HG02571 (cell line): ENCODE measurements around the gene ZNRF2.
A peak's percentile ranks its signal among the peaks of the same experiment; 100 is the strongest.
"Not testable (repeated sequence)": the region's sequence is repeated elsewhere in the genome, so short reads cannot be mapped to it uniquely, and the experiment has no call there.

ENCODE experiments used
- ATAC-seq: cut with Tn5 transposase; IDR thresholded peaks from one replicate; pipeline ENCODE4 v1.9.1; 2021; ENCODE audit warnings: mild to moderate bottlenecking, moderate library complexity; ENCODE audit not compliant: unreplicated experiment

The ZNRF2 gene

DNA sequence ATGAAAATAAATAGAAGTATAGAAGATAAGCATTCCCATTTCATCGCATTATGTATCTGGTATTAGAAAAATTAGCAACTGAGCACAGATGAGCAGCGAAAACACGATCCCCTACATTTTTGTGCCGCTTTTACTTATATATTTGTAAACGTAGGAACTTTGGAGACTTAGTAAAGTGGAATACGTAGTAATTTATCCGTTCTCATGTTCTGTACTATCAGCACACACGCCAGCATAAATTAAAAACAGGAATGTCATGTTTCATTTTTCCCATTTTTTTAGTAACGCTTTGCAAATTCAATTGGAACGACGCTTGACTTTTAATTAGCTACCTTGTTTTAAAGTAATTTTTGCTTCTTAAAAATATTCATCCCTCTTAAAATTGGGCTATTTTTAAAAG, 2.4 kb downstream of the ZNRF2 start:
- no peak for ATAC-seq

DNA sequence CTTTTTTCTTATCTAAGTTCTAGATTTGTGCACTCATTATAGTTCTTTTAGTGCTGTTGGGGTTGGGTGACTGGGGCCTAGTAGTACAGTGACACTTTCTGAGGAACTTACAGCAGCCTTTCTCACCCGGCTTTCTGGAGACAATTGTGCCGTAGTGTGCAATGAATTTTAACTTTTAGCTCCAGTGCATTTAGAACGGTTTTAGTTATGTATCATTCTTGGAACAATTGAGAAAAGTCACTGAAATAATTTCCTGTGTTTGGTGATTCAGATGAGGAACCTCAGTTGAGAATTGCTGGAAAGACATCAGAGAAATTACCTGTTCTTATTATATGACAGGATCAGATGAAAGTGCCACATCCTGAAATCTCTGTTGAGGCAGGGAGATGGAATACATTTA, 3.2 kb downstream of the ZNRF2 start:
- not testable (repeated sequence) for ATAC-seq

DNA sequence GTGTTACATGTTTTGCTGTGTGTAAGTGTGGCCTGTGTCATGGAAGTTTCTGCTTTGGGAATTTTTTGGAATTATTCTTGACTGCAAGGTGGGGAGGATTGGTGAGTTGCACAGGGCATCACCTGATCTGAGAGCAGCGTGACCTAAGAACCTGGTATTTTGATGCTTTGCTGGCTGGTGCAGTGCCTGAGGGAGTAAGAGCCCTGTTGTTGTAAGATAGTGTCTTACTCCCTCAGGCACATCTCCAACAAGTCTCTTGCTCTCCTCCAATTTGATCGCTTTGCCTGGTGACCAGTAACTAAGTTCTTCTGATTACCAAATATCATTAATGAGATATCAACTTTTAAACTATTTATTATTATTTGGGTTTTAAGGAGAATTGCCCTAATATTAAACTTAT, 5.2 kb downstream of the ZNRF2 start:
- not testable (repeated sequence) for ATAC-seq

DNA sequence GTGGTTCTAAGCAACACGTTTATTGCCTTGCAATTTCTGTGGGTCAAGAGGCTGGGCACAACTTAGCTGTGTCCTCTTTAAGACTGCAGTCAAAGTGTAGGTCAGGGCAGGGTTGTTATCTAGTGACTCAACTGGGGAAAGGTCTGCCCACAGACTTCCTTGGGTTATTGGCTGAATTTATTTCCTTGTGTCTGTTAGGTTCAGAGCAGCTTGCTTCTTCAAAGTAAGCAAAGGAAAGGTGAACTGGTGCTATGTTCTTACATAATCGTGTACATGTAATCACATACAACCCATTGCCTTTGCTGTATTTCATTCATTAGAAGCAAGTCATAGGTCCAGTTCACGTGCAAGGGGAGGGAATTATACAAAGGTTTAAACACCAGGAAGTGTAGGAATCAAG, 5.9 kb downstream of the ZNRF2 start:
- ATAC-seq, result peak; percentile 38

DNA sequence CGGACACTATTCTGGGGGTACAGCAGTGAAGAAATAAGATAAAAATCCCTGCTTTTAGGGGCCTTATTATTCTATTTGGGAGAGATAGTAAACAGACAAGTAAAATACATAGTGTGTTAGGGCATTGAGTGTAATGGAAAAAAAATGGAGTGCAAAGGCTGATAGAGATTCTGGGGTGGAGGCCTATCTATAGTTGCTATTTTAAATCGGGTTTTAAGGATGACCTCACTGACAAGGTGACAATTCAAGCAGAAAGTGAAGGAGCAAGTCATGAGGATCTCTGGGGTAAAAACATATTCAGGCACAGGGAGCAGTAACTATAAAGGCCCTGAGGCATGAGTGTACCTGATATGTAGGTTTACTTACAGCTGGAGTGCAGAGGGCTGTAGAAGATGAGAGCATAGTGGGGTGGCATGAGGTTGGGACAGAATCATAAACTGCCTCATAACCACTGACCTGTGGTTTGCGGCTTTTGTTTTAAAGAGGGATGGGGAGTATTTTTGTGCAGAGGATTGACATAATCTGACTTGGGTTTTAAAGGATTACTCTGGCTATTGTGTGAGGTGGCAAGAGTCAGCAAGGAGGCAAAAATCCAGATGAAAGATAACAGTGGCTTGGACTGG, 8.1 kb downstream of the ZNRF2 start:
- ATAC-seq, result not testable (repeated sequence)

DNA sequence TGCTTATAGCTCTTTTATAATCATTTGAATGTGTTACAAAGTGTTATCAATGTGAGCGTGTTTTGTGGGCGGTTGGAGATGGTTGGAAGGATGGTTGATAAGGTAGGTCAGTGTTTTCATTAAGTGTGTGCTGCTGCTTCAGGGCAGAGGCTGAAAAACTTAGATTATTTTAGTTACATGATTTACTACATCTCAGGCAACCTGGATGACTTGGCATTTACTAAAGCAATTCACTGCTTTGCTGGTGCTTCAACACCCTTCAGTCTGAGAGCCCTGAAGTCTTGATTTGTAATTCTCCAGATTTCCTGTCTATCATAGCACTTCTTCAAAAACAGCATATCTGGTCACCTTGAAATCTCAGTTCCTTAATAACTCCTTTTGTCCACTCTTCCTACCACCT, 11.9 kb downstream of the ZNRF2 start:
- ATAC-seq, result not testable (repeated sequence)

DNA sequence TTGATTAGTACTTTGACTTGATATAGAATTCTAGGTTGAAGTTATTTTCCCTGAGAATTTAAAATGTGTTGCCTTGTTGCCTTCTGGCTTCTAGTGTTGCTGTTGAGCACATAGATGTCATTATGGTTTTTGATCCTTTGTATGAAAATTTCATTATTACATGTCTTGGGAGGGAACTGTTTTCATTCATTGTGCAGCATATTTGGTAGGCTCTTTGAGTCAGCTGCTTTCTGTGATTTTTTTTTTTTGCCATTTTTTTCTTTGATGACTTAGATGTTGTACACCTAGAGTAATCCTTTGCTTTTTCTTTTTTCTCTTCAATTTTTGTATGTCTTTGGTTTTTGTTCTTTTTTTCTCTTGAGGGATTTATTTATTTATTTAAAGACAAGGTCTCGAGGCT, 13.1 kb downstream of the ZNRF2 start:
- not testable (repeated sequence) for ATAC-seq

DNA sequence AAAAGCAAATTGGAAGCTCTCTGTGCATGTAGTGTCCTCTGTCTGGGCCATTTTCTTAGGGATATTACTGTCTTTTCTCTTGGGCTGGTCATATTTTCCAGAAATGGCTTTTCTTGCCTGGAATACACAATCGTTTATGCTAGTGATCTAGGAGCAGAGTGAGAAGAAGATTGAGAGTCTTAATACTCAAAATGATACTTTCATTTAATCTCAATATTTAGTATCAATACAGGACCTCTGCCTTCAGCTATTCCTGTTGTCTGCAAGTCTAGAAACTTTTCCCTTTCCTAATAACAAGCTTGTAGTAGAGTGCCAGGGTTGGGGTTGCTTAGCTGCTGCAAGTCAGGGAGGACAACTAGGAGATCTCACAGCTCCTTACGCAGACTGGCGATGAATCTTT, 14.0 kb downstream of the ZNRF2 start:
- not testable (repeated sequence) for ATAC-seq

DNA sequence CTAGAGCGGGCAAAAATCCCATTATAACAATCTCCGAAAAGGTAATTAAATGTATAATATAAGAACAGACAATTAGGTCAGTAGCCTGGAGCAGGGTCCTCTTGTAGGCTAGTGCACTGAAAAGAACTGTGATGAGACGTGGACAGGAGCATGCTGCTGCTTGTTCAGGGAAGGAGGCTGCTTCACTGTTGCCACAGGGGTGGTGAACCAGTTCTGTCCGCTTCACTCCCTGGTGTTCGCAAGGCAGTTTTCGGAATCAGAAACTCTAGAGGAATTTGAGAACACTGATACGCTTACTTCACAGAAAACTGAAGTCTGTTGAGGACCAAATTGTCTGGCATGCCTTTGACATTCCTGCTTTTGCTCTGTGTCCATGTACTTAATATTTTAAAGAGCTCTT, 17.4 kb downstream of the ZNRF2 start:
- no peak for ATAC-seq

DNA sequence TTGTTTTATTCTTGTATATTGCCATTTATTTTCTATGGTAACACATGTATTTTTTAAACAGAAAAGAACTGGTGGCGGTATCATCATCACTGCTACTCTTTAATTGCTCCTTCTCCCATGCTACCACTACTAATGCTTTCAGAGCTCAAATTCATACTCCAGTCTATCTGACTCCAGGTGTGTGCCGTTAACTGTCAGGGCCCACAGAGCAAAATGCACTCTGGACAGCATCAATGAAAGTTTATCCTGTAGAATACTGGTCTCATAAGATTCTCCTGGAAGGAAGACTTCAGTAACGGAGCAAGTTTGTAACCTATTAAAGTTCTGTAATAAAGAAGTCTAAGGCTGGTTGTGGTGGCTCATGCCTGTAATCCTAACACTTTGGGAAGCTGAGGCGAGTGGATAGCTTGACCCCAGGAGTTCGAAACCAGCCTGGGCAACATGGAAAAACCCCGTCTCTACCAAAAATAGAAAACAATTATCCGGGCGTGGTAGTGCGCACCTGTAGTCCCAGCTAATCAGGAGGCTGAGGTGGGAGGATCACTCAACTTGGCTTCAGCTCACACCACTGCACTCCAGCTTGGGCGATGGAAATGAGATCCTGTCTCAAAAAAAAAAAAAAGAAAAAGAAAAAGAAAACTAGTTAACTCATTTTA, 18.4 kb downstream of the ZNRF2 start:
- peak; percentile 18 for ATAC-seq

DNA sequence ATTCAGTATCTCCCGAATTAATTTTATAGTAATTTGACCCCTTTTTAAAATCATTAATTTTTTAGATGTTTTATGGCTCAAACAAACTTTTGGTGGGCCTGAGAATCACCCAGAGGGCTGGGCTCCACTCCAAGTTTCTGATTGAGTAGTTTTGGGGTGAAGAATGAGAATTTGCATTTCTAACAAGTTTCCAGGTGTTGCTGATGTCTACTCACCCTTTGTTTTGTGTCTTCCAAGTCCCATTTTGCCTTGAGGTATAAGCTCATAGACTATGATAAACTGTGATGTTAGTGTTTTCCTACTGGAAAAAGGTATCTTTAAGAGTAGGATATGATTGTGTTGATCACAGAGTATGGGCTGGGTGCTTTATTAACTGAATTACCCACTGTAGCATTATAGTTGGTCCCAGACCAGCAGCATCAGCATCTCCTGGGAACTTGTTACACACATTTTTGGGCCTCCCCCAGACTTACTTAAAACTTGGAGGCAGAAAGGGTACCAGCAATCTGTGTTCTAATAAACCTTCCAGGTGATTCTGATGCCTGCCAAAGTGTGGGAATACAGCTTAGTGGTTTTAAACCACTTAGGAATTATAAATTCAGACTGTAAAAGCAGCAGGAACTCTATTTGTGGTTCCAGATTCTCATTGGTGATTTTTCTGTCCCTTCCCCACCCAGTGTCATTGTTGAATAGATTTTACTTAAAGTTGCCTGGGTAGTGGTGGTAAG, 19.1 kb downstream of the ZNRF2 start:
- ATAC-seq, result peak; percentile 83

DNA sequence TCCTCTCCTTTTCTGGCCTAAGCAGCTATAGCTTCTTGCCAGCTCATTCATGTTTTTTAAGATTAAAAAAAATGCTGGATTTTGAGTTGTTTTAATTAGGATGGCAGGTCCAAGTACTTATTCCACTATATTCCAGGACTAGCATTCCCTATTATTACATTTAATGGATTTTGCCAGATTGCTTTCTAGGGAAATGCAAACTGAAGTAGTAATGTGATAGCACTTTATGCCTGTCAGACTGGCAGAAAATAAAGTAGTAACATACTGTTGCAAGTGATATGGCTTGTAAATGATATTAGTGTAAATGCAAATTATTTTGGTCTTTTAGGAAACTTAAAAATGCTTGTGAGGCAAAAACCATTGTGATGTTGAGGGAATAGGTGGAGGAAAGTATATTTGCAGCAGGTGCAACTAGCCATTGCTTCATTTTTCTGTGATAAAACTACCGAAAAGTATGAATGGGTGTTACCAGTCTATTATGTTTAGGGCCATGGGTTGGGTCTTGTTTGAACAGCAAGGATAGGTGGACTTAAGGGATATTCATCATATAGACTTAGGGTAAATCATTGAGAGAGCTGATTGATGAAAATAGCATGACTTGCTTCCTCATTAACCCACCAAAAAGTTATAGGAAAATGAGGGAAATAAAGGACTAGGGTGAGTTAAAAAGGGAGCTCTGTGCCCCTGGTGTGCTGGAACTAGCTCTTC, 19.9 kb downstream of the ZNRF2 start:
- no peak for ATAC-seq

DNA sequence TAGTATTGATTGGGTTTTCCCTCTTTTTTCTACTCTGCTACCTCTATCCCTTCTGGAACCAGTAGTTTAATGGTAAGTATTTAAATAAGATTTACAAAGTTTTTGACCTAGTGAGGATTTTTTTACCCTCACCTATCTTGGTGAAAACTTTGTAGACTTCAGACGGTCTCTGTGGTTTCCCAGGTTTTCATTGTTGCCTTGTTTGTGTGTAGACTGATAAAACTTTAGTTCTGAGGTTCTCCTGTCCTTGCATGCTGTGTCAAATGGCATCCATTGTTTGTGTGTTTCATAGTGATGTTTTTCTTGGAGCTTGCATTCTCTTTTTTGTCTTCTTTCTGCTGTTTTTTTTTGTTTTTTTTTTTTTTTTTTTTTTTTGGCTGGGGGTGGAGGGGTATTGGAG, 22.6 kb downstream of the ZNRF2 start:
- no peak for ATAC-seq

DNA sequence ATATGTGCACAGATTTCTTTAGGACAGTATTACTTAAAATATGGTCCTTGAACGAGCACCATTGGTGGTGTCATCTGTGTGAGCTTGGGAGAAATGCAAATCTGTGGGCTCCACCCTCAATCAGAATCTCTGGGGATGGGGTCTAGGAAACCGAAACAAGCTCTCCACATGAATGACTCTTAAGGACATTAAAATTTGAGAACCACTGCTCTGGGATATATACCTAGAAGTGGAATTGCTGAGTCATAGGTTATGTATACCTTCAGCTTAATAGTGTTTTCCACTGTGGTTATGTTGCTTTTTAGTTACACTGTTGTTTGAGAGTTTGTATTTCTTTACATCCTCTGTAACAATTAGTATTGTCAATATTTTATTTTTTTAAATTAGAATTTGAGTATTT, 24.0 kb downstream of the ZNRF2 start:
- no peak for ATAC-seq

DNA sequence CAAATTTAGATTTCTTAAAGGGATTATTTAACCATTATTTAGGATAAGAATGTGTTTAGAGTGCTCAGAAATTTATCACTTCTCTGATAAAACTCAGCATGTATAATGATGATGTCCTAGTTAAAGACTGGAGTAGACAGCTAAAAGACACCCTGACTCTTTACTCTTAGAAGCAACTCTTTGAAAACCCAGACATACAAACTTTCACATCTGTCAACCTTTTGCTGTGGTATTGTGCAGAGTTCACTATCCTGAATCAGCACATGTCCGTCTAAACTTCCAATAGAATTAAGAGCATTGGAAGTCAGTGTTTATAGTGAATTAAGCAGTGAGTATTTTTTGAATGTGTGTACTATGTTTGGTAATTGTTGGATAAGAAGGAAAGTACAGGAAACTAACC, 24.9 kb downstream of the ZNRF2 start:
- no peak for ATAC-seq

DNA sequence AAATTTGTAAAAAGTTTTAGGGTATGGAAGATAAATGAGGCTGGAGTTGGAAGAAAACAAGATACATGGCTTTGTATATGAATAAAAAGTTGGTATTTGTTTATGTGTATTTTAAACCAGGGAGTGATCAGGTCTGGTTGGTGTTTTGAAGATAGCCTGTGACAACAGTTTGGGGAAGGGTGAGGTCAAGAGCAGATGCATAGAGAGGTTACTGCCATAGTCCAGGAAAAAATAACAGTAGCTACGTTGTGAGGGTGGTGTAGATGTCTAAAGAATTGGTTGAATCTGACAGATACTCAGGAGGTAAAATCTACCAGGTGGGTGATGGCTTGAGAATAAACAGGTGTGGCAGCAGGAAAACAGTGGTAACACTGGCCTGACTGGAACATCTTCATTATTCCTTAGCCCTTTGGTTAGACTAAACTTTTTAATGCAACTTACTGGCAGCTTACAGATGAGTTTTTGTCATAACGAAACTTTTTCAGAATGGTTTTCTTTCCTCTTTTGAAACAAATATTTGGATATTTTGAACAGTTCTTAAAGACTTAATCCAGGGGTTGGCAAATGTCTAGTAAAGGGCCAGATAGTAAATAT, 25.5 kb downstream of the ZNRF2 start:
- ATAC-seq, result no peak

DNA sequence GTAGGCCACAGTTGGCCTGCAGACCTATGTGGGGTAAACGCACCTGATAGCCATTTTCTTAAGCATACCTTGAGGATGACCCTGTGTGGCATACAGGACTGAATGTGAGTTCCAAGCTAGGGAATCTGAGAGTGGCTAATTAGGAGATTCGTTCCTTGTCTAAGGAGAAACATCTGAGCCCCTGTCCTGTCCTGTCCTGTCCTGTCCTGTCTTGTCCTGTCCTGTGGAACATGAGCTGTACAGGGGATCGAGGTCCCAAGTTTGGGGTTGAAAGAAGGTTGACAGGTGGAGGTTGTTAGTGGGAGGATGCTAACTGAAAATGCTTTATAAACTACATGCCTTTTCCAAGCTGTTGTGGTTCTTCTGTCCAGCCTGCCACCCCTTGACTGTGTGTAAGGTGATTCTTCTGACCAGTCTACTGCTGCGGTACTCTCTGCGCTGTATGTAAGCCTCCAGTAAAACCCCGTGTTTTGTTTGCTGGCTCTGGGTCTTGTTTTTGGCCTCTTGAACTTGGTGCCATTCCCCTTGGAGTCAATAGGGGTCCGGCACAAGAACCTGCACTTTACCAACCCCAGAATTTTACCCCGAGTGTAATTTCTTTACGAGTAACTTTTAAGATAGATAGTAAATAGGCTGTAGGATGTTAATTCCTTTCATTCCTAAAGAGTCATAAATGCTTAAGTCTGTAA, 26.4 kb downstream of the ZNRF2 start:
- no peak for ATAC-seq

DNA sequence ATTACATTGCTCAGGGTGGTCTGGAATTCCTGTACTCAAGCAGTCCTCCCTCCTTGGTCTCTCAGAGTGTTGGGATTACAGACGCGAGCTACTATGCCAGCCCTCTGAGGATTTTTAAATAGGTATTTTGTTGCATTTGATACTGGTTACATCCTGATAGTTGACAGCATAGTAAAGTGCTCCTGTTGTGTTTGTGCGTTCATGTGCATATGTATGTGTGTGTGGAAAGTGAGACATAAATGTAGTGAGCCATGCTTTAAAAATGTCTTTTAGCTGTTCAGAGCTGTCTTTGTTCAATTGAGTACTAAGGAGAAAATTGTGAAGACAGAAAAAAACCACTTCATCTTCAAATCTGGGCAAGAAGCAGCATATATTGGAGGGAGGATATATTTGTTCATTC, 27.8 kb downstream of the ZNRF2 start:
- ATAC-seq, result no peak

DNA sequence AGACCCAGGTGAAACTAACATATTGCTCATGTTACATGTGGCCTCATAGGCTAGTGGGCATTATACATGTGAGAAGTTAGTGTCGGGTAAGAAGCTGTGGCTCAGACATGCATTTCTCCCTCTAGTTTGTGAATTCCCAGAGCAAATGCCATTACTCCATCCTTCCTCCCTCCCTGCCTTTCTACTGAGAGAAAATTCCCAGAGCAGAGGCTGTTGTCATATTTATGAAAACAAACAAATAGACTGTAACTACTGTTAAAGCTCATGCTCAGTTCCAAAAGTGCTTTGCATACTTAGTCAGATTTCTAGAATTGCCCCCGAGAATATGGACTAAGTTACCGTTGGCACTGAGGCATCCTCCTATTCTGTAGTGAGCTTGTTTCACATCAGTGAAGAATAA, 29.0 kb downstream of the ZNRF2 start:
- no peak for ATAC-seq

DNA sequence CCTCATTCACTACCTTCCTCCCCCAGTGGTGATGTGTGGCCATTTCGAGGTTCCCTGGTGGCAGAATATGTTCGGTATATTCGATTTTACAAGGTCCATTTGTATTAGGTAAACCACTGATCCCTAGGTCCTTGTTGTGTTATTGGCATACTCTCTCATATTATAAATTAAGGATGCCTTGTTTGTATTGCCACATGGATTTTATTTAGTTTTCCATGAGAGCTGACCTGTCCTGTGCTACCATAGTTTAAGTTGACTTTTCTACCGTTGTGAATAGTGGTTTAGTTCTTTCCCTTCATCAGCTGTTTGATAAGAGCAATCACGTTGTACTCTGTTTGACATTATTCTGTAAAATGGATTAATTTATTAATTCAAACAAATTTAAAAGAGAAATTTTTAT, 29.4 kb downstream of the ZNRF2 start:
- no peak for ATAC-seq

DNA sequence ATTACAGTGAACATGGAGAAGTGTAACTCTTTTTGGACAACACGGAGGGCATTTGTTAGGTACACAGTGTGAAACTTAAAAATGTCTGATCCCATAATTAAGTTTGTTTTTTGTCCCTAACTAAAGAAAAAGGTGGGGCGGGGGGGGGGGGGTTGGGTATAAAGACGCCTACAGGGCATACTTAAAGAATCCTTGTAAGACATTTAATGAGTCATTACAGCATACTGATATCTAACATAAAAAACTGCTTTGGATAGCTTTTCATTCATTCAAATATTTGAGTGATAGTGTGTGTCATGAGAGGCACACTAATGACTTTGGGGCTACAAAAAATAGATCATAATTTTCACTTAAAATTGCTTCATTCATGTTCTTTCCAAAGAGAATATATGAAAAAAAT, 31.2 kb downstream of the ZNRF2 start:
- ATAC-seq, result no peak
